ENCODE results near the gene ZDHHC22.

Gene ZDHHC22

DNA sequence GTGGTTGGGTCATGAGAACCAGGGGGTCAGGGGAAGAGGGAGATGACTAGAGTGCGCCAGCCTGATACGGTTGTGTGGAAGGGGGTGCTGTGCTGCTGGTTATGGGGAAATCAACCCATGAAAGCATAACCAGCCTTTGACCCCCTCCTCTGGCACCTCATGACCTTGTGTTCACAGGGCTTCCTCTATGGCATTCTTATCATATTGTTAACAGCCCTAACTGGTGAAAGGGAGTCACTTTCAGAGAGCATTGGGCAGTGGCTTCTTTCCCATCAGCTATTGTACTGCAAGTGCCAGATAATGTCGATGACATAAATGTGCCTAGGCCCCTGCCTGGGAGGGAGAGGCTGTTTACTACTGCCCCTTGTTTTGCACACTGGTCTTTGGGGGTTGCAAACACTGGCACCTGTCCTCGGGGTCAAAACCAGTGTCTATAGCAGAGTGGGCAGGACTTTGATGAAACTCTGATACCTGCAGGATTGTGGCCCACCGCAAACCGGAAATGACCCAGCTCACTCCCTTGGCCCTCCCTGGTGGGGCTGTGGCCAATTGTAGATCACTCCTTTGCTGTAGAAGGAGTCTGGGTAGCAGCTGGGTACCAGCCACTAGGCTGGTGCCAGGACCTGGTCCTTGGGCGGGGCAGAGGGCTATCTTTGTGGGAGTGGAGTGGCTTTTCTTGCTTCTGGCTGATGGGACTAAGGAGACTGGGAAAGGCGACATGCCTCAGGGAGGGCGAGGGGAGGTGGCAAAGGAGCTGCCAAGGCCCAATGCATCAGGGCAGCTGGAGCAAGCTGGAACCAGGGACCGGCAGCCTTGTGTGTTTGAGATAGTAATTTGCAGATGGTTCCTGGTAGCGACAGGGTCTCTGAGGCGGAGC, 39.4 kb upstream of the ZDHHC22 start:
- POLR2A ChIA-PET = interaction anchor here (0.6 to 1.3 kb wide), 2 partner anchors 140 to 210 kb away, joined by 3 to 4 read pairs; partner anchors contain the start of genes GSTZ1 and POMT2
- TF ChIP-seq ZNF335 (tag by site-specific recombination; conservative IDR thresholded peaks at IDR 0.05) (peak; percentile 71), ZNF76 (tag by site-specific recombination; IDR thresholded peaks at IDR 0.05; ENCODE audit: borderline replicate concordance, low read depth) (peak; percentile 63), ZNF394 (tag by site-specific recombination; IDR thresholded peaks at IDR 0.05; ENCODE audit: borderline replicate concordance) (no peak), TCF7L2 (IDR thresholded peaks at IDR 0.05; ENCODE audit: borderline replicate concordance, low read depth, low read length) (no peak), ZNF146 (tag by site-specific recombination; IDR thresholded peaks at IDR 0.05) (no peak), ZNF843 (tag by site-specific recombination; IDR thresholded peaks at IDR 0.05) (0 out of 2 replicates have a peak, but pooled peaks have one; percentile 10), ZNF266 (tag by site-specific recombination; IDR thresholded peaks at IDR 0.05; ENCODE audit: low read depth) (no peak)
- TF ChIP-seq, protein P1, sequence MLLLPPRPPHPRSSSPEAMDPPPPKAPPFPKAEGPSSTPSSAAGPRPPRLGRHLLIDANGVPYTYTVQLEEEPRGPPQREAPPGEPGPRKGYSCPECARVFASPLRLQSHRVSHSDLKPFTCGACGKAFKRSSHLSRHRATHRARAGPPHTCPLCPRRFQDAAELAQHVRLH (tag by site-specific recombination; IDR thresholded peaks at IDR 0.05) = no peak
- TF ChIP-seq, protein P2, sequence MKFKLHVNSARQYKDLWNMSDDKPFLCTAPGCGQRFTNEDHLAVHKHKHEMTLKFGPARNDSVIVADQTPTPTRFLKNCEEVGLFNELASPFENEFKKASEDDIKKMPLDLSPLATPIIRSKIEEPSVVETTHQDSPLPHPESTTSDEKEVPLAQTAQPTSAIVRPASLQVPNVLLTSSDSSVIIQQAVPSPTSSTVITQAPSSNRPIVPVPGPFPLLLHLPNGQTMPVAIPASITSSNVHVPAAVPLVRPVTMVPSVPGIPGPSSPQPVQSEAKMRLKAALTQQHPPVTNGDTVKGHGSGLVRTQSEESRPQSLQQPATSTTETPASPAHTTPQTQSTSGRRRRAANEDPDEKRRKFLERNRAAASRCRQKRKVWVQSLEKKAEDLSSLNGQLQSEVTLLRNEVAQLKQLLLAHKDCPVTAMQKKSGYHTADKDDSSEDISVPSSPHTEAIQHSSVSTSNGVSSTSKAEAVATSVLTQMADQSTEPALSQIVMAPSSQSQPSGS (tag by site-specific recombination; IDR thresholded peaks at IDR 0.05; ENCODE audit: low read depth) = no peak
- TF ChIP-seq, protein P3, sequence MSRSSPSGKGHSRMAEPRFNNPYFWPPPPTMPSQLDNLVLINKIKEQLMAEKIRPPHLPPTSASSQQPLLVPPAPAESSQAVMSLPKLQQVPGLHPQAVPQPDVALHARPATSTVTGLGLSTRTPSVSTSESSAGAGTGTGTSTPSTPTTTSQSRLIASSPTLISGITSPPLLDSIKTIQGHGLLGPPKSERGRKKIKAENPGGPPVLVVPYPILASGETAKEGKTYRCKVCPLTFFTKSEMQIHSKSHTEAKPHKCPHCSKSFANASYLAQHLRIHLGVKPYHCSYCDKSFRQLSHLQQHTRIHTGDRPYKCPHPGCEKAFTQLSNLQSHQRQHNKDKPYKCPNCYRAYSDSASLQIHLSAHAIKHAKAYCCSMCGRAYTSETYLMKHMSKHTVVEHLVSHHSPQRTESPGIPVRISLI (tag by site-specific recombination; IDR thresholded peaks at IDR 0.05) = no peak
- no peaks in the 10 kb centered on the region for H3K36me3 ChIP-seq (ENCODE audit: control insufficient read depth in 2 of 2, insufficient read depth in 1 of 2, low read length in 2 of 2)
- H3K4me3 ChIP-seq (ENCODE audit: low read depth, low read length) = peak overlapping the region; percentile 60; the same call in 1 of the 2 replicates
- CTCF ChIA-PET = interaction anchor here (0.9 to 2.3 kb wide), 3 partner anchors 10 to 32 kb away, joined by 3 to 13 read pairs (median 3); no protein-coding TSS in a partner anchor
- no peak overlapping the region for H3K27ac ChIP-seq (ENCODE audit: extremely low read depth, low read depth, low read length)
- H3K9me3 ChIP-seq (ENCODE audit: control insufficient read depth, insufficient read depth, low read depth, low read length) = no peaks in the 10 kb centered on the region
- 0 out of 2 replicates have a peak, but pooled peaks cover 3% of the 10 kb centered on the region for H3K4me1 ChIP-seq (ENCODE audit: control insufficient read depth, insufficient read depth, low read length)

DNA sequence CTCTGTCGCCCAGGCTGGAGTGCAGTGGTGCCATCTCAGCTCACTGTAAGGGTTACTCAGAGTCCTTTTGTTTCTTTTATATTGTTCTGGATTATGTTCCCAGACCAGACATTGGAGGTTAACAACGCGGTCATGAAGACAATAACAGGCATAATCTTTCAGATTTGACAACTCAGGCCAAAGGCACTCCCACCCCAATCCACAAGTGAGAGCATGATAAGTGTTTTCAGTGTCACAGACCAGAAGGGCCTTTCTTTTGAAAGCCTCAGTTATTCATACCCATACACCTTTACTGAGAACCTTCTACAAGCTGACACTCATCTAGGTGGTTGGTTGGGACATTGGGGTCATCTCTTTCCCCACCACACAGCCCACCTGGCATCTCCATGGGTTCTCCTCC, 37.1 kb upstream of the ZDHHC22 start:
- no peak overlapping the region for H3K4me3 ChIP-seq (ENCODE audit: low read depth, low read length)
- H3K9me3 ChIP-seq (ENCODE audit: control insufficient read depth, insufficient read depth, low read depth, low read length) = no peaks in the 10 kb centered on the region
- CTCF ChIA-PET = no interaction called here
- no peak for TF ChIP-seq ZIC2 (tag by site-specific recombination; IDR thresholded peaks at IDR 0.05)
- no peak for TF ChIP-seq ZNF354C (tag by site-specific recombination; IDR thresholded peaks at IDR 0.05; ENCODE audit: borderline replicate concordance, low read depth)
- TF ChIP-seq, protein P4, sequence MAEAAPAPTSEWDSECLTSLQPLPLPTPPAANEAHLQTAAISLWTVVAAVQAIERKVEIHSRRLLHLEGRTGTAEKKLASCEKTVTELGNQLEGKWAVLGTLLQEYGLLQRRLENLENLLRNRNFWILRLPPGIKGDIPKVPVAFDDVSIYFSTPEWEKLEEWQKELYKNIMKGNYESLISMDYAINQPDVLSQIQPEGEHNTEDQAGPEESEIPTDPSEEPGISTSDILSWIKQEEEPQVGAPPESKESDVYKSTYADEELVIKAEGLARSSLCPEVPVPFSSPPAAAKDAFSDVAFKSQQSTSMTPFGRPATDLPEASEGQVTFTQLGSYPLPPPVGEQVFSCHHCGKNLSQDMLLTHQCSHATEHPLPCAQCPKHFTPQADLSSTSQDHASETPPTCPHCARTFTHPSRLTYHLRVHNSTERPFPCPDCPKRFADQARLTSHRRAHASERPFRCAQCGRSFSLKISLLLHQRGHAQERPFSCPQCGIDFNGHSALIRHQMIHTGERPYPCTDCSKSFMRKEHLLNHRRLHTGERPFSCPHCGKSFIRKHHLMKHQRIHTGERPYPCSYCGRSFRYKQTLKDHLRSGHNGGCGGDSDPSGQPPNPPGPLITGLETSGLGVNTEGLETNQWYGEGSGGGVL (tag by site-specific recombination; IDR thresholded peaks at IDR 0.05) = no peak
- TF ChIP-seq SETDB1 (IDR thresholded peaks at IDR 0.05; ENCODE audit: insufficient read length, low read length) = no peak
- TF ChIP-seq GLIS1 (tag by site-specific recombination; IDR thresholded peaks at IDR 0.05) = no peak
- no peak for TF ChIP-seq ZSCAN16 (tag by site-specific recombination; IDR thresholded peaks at IDR 0.05)
- no peak for TF ChIP-seq HOXA7 (CRISPR knock-in tag; IDR thresholded peaks at IDR 0.05; ENCODE audit: borderline replicate concordance)
- no peak for TF ChIP-seq ZNF23 (tag by site-specific recombination; IDR thresholded peaks at IDR 0.05; ENCODE audit: borderline replicate concordance)
- no peak for TF ChIP-seq HOXC10 (CRISPR knock-in tag; IDR thresholded peaks at IDR 0.05)
- TF ChIP-seq MEIS1 (CRISPR knock-in tag; IDR thresholded peaks at IDR 0.05; ENCODE audit: borderline replicate concordance) = no peak
- no peak for TF ChIP-seq ZNF791 (tag by site-specific recombination; IDR thresholded peaks at IDR 0.05)
- POLR2A ChIA-PET = no interaction called here
- H3K4me1 ChIP-seq (ENCODE audit: control insufficient read depth, insufficient read depth, low read length) = 0 out of 2 replicates have a peak, but pooled peaks cover 3% of the 10 kb centered on the region
- no peaks in the 10 kb centered on the region for H3K36me3 ChIP-seq (ENCODE audit: control insufficient read depth in 2 of 2, insufficient read depth in 1 of 2, low read length in 2 of 2)
- no peak overlapping the region for H3K27ac ChIP-seq (ENCODE audit: extremely low read depth, low read depth, low read length)
